ENCODE data around the gene SEM1. TPM values are rescaled to one million over a fixed set of nuclear protein-coding genes. Genes with fewer than 3 reads are reported as not detected.
"Not testable (repeated sequence)": the region's sequence is repeated elsewhere in the genome, so short reads cannot be mapped to it uniquely, and the experiment has no call there.

Gene SEM1
- total RNA-seq, 1 donor from 2014 or later = 51.9 TPM

GRCh38 chr7:96648784-96649183, 60.9 kb downstream of the SEM1 start:
- no peaks in the 10 kb centered on the region for H3K36me3 Mint-ChIP-seq (ENCODE audit: low read depth)
- no peaks in the 10 kb centered on the region for H3K27me3 Mint-ChIP-seq (ENCODE audit: low read depth)
- no peaks in the 10 kb centered on the region for H3K9me3 Mint-ChIP-seq
- intact Hi-C loops (cut with micrococcal nuclease) = no loop called here
- no peak overlapping the region for H3K4me3 Mint-ChIP-seq (ENCODE audit: low read depth)
- no peak overlapping the region for H3K27ac Mint-ChIP-seq
- no peak for DNase-seq (ENCODE audit: low spot score)
- H3K4me1 Mint-ChIP-seq (ENCODE audit: low read depth) = no peaks in the 10 kb centered on the region

- DNase-seq (ENCODE audit: low spot score) = no peak
- Mint-ChIP-seq H3K27ac (no peak overlapping the region), H3K36me3 (ENCODE audit: low read depth) (no peaks in the 10 kb centered on the region), H3K9me3 (no peaks in the 10 kb centered on the region), H3K4me3 (ENCODE audit: low read depth) (no peak overlapping the region), H3K4me1 (ENCODE audit: low read depth) (no peaks in the 10 kb centered on the region), H3K27me3 (ENCODE audit: low read depth) (no peaks in the 10 kb centered on the region)
- intact Hi-C loops (cut with micrococcal nuclease) = no loop called here
These were observed 61.9 kb downstream of the SEM1 start for GRCh38 chr7:96647733-96648132.

GRCh38 chr7:96645084-96645483, 64.6 kb downstream of the SEM1 start:
- Mint-ChIP-seq H3K27ac (no peak overlapping the region), H3K4me1 (ENCODE audit: low read depth) (no peaks in the 10 kb centered on the region), H3K27me3 (ENCODE audit: low read depth) (peaks cover 4% of the 10 kb centered on the region), H3K4me3 (ENCODE audit: low read depth) (no peak overlapping the region), H3K36me3 (ENCODE audit: low read depth) (no peaks in the 10 kb centered on the region), H3K9me3 (no peaks in the 10 kb centered on the region)
- intact Hi-C loops (cut with micrococcal nuclease) = no loop called here
- DNase-seq (ENCODE audit: low spot score) = no peak

GRCh38 chr7:96643436-96643835, 66.2 kb downstream of the SEM1 start:
- DNase-seq (ENCODE audit: low spot score); H3K9me3 Mint-ChIP-seq; H3K4me3 Mint-ChIP-seq (ENCODE audit: low read depth); H3K36me3 Mint-ChIP-seq (ENCODE audit: low read depth); intact Hi-C loops (cut with micrococcal nuclease); H3K27ac Mint-ChIP-seq; H3K27me3 Mint-ChIP-seq (ENCODE audit: low read depth); H3K4me1 Mint-ChIP-seq (ENCODE audit: low read depth): not testable (repeated sequence)

- DNase-seq (ENCODE audit: low spot score) = no peak
- no peaks in the 10 kb centered on the region for H3K4me1 Mint-ChIP-seq (ENCODE audit: low read depth)
- no peak overlapping the region for H3K27ac Mint-ChIP-seq
- intact Hi-C loops (cut with micrococcal nuclease) = no loop called here
- H3K4me3 Mint-ChIP-seq (ENCODE audit: low read depth) = no peak overlapping the region
- no peaks in the 10 kb centered on the region for H3K9me3 Mint-ChIP-seq
- no peaks in the 10 kb centered on the region for H3K36me3 Mint-ChIP-seq (ENCODE audit: low read depth)
- peaks cover 10% of the 10 kb centered on the region for H3K27me3 Mint-ChIP-seq (ENCODE audit: low read depth)
These were observed 69.6 kb downstream of the SEM1 start for GRCh38 chr7:96640054-96640453.

All from activated T-helper 2 cell treated with anti-CD3 and anti-CD28 coated beads, Interferon-gamma antibody, Interleukin-2, Interleukin-4, amounts not matched to agents 10 μg/mL and 5 μg/mL and 100 μg/mL, durations not matched to agents 14 hours and 24 hours and 36 hours (primary cell).